Measurements from ENCODE around the gene FAT1.

GRCh38 chr4:186727169-186727976, 3.7 kb upstream of the FAT1 start:
- TF ChIP-seq CTCF (conservative IDR thresholded peaks at IDR 0.05; ENCODE audit: low read depth, low read length) (no peak), EZH2phosphoT487 (IDR thresholded peaks at IDR 0.05; ENCODE audit: borderline replicate concordance, low read length) (no peak)

Data from PC-3 (cell line).